ENCODE results near the gene TEFM.
A peak's percentile ranks its signal among the peaks of the same experiment; 100 is the strongest.

The TEFM gene, protein sequence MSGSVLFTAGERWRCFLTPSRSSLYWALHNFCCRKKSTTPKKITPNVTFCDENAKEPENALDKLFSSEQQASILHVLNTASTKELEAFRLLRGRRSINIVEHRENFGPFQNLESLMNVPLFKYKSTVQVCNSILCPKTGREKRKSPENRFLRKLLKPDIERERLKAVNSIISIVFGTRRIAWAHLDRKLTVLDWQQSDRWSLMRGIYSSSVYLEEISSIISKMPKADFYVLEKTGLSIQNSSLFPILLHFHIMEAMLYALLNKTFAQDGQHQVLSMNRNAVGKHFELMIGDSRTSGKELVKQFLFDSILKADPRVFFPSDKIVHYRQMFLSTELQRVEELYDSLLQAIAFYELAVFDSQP

DNA sequence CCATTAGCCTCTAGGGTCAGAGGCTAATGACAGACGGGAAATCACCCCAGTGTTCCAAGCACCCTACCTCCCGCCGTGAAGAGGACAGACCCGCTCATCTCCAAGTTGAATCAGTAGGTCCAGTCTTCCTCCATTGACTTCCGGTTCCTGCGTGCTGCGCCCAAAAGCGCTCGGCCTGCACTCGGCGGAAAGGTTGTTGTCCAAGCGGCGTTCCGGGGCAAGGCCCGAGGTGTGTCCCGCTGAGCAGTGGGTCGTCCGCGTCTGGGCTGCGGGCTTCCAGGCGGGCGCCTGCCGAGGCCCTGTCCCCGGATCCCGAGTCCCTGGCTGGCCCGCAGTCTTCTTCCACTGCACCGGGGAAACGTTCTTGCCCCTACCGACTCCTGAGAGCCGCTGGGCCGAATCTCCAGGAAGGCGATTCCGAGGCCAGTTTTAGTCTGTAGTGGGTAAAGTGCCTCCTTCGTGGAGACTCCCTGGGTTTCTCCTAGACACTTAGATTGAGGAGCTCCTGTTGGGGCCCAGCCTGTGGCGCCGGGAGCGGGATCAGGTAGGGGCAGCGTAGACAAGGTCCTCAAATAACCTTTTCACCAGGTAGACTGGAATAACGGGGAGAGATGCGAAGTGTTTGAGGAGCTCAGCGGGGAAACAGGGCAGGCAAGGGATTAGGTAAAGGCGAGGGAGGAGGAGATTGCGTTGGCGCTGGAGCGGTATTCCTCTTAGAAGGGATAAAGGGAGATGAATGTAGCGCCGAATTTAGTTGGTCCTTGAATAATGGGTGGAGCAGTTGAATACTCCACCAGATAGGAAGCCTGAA is at the start of gene TEFM:
Gene TEFM (minus strand): TSS at position 138 of the 811 bp plus-strand sequence. CDS start 40 bp downstream, at position 98.
- Mint-ChIP-seq H3K27ac (peak within 1 kb of the TSS; percentile 70), H3K4me1 (peaks cover 18% of the 10 kb centered on the region), H3K36me3 (ENCODE audit: low read depth) (peaks cover 21% of the 10 kb centered on the region), H3K4me3 (peak within 1 kb of the TSS; percentile 98), H3K27me3 (ENCODE audit: low read depth, poor library complexity) (peaks cover 10% of the 10 kb centered on the region), H3K9me3 (no peaks in the 10 kb centered on the region)
- peak; percentile 89 for DNase-seq
- TF ChIP-seq, protein P1, sequence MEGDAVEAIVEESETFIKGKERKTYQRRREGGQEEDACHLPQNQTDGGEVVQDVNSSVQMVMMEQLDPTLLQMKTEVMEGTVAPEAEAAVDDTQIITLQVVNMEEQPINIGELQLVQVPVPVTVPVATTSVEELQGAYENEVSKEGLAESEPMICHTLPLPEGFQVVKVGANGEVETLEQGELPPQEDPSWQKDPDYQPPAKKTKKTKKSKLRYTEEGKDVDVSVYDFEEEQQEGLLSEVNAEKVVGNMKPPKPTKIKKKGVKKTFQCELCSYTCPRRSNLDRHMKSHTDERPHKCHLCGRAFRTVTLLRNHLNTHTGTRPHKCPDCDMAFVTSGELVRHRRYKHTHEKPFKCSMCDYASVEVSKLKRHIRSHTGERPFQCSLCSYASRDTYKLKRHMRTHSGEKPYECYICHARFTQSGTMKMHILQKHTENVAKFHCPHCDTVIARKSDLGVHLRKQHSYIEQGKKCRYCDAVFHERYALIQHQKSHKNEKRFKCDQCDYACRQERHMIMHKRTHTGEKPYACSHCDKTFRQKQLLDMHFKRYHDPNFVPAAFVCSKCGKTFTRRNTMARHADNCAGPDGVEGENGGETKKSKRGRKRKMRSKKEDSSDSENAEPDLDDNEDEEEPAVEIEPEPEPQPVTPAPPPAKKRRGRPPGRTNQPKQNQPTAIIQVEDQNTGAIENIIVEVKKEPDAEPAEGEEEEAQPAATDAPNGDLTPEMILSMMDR (IDR thresholded peaks at IDR 0.05): no peak

DNA sequence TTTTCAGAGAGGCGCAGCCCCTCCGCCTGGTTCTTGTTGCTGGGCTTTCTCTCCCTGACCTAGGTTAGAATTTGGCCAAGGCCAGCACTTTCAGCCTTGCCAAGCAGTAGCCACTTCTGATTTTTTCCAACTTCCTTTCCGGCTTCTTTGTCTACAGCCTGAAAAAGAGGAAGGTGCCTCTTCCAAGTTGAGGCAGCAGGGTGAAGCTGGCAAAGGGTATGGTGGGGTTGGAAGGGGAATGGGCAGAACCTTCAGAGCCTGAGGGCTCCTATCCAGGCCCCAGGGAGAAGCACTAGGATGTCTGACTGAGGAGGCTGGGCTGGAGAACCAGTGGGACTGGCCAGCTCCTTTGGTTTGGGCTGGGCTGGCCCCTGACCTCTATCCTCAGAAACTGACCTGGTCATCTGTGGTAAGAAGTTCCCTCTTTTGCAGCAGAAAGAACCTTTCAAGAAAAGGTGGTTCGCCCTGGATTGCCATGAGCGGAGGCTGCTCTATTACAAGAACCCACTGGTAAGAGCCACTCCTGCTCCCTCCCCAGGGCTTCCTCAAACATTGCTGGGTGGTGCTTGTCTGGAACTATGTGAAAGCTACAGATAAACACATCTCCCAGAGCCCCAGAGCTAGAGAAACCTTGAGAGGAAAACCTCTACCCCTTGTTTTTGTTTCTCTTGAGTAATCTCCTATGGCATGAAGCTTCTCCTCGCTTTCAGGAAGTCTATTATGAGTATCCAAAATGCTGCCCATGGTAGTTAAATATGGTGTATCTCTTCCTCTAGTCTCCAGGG is 48.2 kb upstream of the TEFM start:
- H3K36me3 Mint-ChIP-seq (ENCODE audit: low read depth): no peaks in the 10 kb centered on the region
- H3K4me1 Mint-ChIP-seq: peaks cover 12% of the 10 kb centered on the region
- no peaks in the 10 kb centered on the region for H3K9me3 Mint-ChIP-seq
- TF ChIP-seq, protein P1 (IDR thresholded peaks at IDR 0.05): no peak
- H3K27me3 Mint-ChIP-seq (ENCODE audit: low read depth, poor library complexity): peaks cover 28% of the 10 kb centered on the region
- no peak overlapping the region for H3K27ac Mint-ChIP-seq
- no peak for DNase-seq
- no peak overlapping the region for H3K4me3 Mint-ChIP-seq

DNA sequence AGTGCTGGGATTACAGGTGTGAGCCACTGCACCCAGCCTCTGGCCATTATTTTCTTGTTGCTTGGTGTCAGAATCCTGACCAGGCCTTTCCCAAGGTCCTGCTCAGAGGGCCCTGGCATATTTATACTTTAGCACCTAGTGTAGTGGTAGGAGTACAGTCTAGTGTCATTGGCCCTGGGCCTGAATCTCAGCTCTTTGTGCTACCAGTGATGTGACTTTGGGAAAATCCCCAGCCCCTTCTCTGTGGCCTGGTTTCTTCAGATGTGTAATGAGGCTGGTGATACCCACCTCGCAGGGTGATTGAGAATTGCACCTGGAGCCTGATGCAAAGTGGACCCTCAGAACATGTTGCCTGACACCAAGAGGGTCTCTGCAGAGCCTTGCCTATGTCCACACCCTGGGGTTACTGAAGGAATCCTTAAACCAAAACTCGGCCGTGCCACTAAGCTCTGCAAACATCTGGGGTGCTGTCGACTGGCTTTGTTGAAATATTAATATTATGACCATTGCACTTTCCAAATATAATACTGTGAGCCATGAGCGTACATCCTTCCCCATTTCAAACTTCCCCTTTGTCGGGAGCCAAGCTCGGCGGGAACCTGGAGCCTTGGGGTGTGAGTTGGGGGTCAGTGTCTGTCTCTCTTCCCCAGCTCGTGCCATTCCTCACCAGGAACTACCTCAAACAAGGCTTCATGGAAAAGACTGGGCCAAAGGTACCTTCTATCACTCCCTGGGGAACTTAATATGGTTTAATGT is 46.8 kb upstream of the TEFM start:
- TF ChIP-seq, protein P1 (IDR thresholded peaks at IDR 0.05): no peak
- Mint-ChIP-seq H3K4me3 (no peak overlapping the region), H3K36me3 (ENCODE audit: low read depth) (no peaks in the 10 kb centered on the region), H3K27ac (no peak overlapping the region), H3K9me3 (no peaks in the 10 kb centered on the region), H3K4me1 (peaks cover 12% of the 10 kb centered on the region), H3K27me3 (ENCODE audit: low read depth, poor library complexity) (peaks cover 19% of the 10 kb centered on the region)
- no peak for DNase-seq

DNA sequence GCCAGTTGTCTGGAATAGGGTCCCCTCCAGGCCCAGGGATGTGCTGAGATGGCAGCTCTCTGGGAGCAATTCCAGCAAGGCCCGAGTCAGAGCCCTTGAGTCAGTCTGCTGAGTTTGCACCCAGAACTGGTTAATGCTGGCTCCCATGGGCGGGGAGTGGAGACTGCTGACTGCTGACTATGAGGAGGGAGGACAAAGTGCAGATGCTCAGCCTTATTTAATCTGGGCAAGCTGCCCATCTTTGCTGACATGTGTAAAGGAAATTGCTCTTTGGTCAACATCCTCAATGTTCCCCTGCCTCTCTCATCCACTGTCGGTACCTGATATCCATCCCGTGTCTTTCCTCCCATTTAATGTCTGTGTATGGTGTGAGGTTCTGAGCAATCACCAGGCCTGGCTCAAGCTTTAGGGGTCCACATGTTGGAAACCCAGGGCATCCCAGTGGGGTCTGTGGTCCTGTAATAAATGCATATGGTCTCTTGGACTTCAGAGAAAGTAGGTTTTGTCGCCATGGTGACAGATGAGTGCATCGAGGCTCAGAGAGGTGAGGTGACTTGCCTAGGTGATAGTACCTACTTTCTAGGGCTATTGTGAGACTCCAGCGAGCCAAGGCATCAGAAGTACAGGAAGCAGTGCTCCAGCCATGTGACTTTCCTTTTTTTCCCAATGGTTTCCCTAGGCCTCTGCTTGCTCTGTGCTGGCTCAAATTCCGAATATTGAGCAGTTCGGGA is 44.8 kb upstream of the TEFM start:
- H3K27ac Mint-ChIP-seq: no peak overlapping the region
- TF ChIP-seq, protein P1 (IDR thresholded peaks at IDR 0.05): no peak
- no peak overlapping the region for H3K4me3 Mint-ChIP-seq

DNA sequence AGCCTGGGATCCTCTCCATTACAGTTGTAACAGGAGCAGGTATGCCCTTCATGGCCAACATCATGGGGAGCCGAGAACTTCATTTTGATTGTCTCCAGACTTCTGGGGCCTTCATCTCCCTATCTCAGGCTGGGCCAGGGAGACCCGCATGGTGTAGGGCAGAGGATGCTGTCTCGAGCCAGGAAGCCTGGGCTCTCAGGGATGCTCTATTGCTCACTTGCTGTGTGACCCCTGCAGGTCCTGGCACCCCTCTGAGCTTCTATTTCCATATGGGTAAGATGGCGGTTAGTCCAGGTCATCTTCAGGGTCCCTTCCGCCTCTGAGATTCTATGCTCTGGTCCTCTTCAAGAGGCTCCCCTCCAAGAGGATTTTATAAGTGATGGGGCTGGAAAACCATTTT is 44.2 kb upstream of the TEFM start:
- Mint-ChIP-seq H3K27ac (no peak overlapping the region), H3K27me3 (ENCODE audit: low read depth, poor library complexity) (peaks cover 13% of the 10 kb centered on the region), H3K36me3 (ENCODE audit: low read depth) (no peaks in the 10 kb centered on the region), H3K4me1 (no peaks in the 10 kb centered on the region), H3K9me3 (no peaks in the 10 kb centered on the region), H3K4me3 (no peak overlapping the region)
- TF ChIP-seq, protein P1 (IDR thresholded peaks at IDR 0.05): no peak
- no peak for DNase-seq

More for the DNA sequence above, 44.8 kb upstream of the TEFM start:
- peaks cover 17% of the 10 kb centered on the region for H3K27me3 Mint-ChIP-seq (ENCODE audit: low read depth, poor library complexity)
- no peaks in the 10 kb centered on the region for H3K9me3 Mint-ChIP-seq
- no peaks in the 10 kb centered on the region for H3K36me3 Mint-ChIP-seq (ENCODE audit: low read depth)
- DNase-seq: no peak
- no peaks in the 10 kb centered on the region for H3K4me1 Mint-ChIP-seq

All from nephron progenitor cell (in vitro differentiated cells).